Lung microvascular endothelial cell (primary cell): ENCODE data around the gene PRKN. TPM values are rescaled to one million over a fixed set of nuclear protein-coding genes. Genes with fewer than 3 reads are reported as not detected.
"Not testable (repeated sequence)": the region's sequence is repeated elsewhere in the genome, so short reads cannot be mapped to it uniquely, and the experiment has no call there.

Experiments
- DNase-seq, 2 donors: peaks; one replicate each; pipeline versions ENCODE4 v3.0.0 to v3.0.0-alpha.2; 2010; ENCODE audit warnings: low read depth in 2 of 2
- total RNA-seq: library from RNA; depleted of rRNA; stranded (reverse); fragments of >200 nt; gene quantifications from 2 replicates; pipeline ENCODE4 v1.2.1, GENCODE V29; 2014

The PRKN gene
- total RNA-seq, 1 donor from 2014 or later = 0.40 TPM

GRCh38 chr6:162710936-162711335 lies 16.6 kb downstream of the PRKN start:
- DNase-seq = no peak

- DNase-seq = no peak
Observed at GRCh38 chr6:162710419-162710818, 17.1 kb downstream of the PRKN start.

GRCh38 chr6:162709431-162709830 lies 18.1 kb downstream of the PRKN start:
- no peak for DNase-seq

GRCh38 chr6:162708971-162709370 lies 18.6 kb downstream of the PRKN start:
- no peak for DNase-seq

GRCh38 chr6:162706232-162706631 lies 21.3 kb downstream of the PRKN start:
- DNase-seq = no peak

- no peak for DNase-seq
Observed at GRCh38 chr6:162705736-162706135, 21.8 kb downstream of the PRKN start.

GRCh38 chr6:162704001-162704400 lies 23.6 kb downstream of the PRKN start:
- no peak for DNase-seq

GRCh38 chr6:162702446-162702845 lies 25.1 kb downstream of the PRKN start:
- no peak for DNase-seq

GRCh38 chr6:162701551-162701950 lies 26.0 kb downstream of the PRKN start:
- no peak for DNase-seq

GRCh38 chr6:162700966-162701365 lies 26.6 kb downstream of the PRKN start:
- DNase-seq = no peak

- DNase-seq = no peak
Observed at GRCh38 chr6:162699961-162700360, 27.6 kb downstream of the PRKN start.

GRCh38 chr6:162698440-162698839 lies 29.1 kb downstream of the PRKN start:
- DNase-seq = no peak

- DNase-seq = no peak
Observed at GRCh38 chr6:162697872-162698403, 29.6 kb downstream of the PRKN start.

GRCh38 chr6:162690158-162690557 lies 37.4 kb downstream of the PRKN start:
- no peak for DNase-seq

- no peak for DNase-seq
Observed at GRCh38 chr6:162688751-162689345, 38.7 kb downstream of the PRKN start.

- DNase-seq = no peak
Observed at GRCh38 chr6:162685586-162685985, 42.0 kb downstream of the PRKN start.

- no peak for DNase-seq
Observed at GRCh38 chr6:162684961-162685360, 42.6 kb downstream of the PRKN start.

- DNase-seq = no peak
Observed at GRCh38 chr6:162684052-162684451, 43.5 kb downstream of the PRKN start.

GRCh38 chr6:162683135-162683534 lies 44.4 kb downstream of the PRKN start:
- DNase-seq = no peak

GRCh38 chr6:162681447-162681846 lies 46.1 kb downstream of the PRKN start:
- DNase-seq = no peak

- no peak for DNase-seq
Observed at GRCh38 chr6:162680871-162681270, 46.7 kb downstream of the PRKN start.

GRCh38 chr6:162680367-162680766 lies 47.2 kb downstream of the PRKN start:
- DNase-seq = no peak

- no peak for DNase-seq
Observed at GRCh38 chr6:162679681-162680080, 47.9 kb downstream of the PRKN start.

GRCh38 chr6:162678896-162679295 lies 48.7 kb downstream of the PRKN start:
- not testable (repeated sequence) for DNase-seq
